H9 (cell line): ENCODE results near the gene NMRK1. TPM values are rescaled to one million over a fixed set of nuclear protein-coding genes. Genes with fewer than 3 reads are reported as not detected.

ENCODE experiments used
- DNase-seq: peaks from one replicate; pipeline ENCODE4 v3.0.0-alpha.2; 2017
- H2AFZ ChIP-seq: one replicate; pipeline ENCODE4 v1.6.1; 2013; ENCODE audit warnings: mild to moderate bottlenecking, low read length, control low read depth, moderate library complexity
- H2AK5ac ChIP-seq: 2 replicates; pipeline ENCODE4 v1.6.1; 2013; ENCODE audit warnings: low read length, control low read depth, mixed read lengths; ENCODE audit not compliant: insufficient read length
- H2BK120ac ChIP-seq: one replicate; pipeline ENCODE4 v1.6.1; 2013; ENCODE audit warnings: low read depth, mild to moderate bottlenecking, low read length, control low read depth, inconsistent platforms; ENCODE audit not compliant: poor library complexity, severe bottlenecking
- H2BK12ac ChIP-seq: 2 replicates; pipeline ENCODE4 v1.6.1; 2013; ENCODE audit warnings: low read length, control low read depth, mixed read lengths, low read depth; ENCODE audit not compliant: insufficient read length
- H2BK15ac ChIP-seq: 2 replicates; pipeline ENCODE4 v1.6.1; 2013; ENCODE audit warnings: low read depth, low read length, control low read depth
- H2BK20ac ChIP-seq: one replicate; pipeline ENCODE4 v1.6.1; 2013; ENCODE audit warnings: low read depth, mild to moderate bottlenecking, low read length, control low read depth, inconsistent platforms; ENCODE audit not compliant: poor library complexity, severe bottlenecking
- H2BK5ac ChIP-seq: 2 replicates; pipeline ENCODE4 v1.6.1; 2013; ENCODE audit warnings: low read length, control low read depth, mixed read lengths; ENCODE audit not compliant: insufficient read length
- H3K14ac ChIP-seq: 2 replicates; pipeline ENCODE4 v1.6.1; 2013; ENCODE audit warnings: low read length, control low read depth; ENCODE audit not compliant: insufficient read depth
- H3K18ac ChIP-seq: 2 replicates; pipeline ENCODE4 v1.6.1; 2013; ENCODE audit warnings: low read depth, mild to moderate bottlenecking, mixed read lengths, low read length, control low read depth; ENCODE audit not compliant: insufficient read length
- H3K23ac ChIP-seq: 2 replicates; pipeline ENCODE4 v1.6.1; 2013; ENCODE audit warnings: low read length, control low read depth, mixed read lengths, low read depth; ENCODE audit not compliant: insufficient read length
- H3K23me2 ChIP-seq: 2 replicates; pipeline ENCODE4 v1.6.1; 2013; ENCODE audit warnings: low read depth, mild to moderate bottlenecking, mixed read lengths, low read length, control low read depth; ENCODE audit not compliant: insufficient read length, poor library complexity, severe bottlenecking
- H3K27ac ChIP-seq: 2 replicates; pipeline ENCODE4 v1.5.1; 2013; ENCODE audit warnings: low read length, control low read depth, mixed read lengths, low read depth; ENCODE audit not compliant: insufficient read length
- H3K27me3 ChIP-seq: 2 replicates; pipeline ENCODE4 v1.6.1; 2013; ENCODE audit warnings: low read length, control low read depth, inconsistent platforms; ENCODE audit not compliant: insufficient read depth
- H3K4ac ChIP-seq: 2 replicates; pipeline ENCODE4 v1.6.1; 2013; ENCODE audit warnings: low read depth, mild to moderate bottlenecking, control low read depth, inconsistent platforms, low read length, moderate library complexity
- H3K4me1 ChIP-seq: 2 replicates; pipeline ENCODE4 v1.6.1; 2013; ENCODE audit warnings: low read length, control low read depth, inconsistent platforms; ENCODE audit not compliant: insufficient read depth
- H3K4me2 ChIP-seq: 2 replicates; pipeline ENCODE4 v1.6.1; 2013; ENCODE audit warnings: low read length, control low read depth, mixed read lengths; ENCODE audit not compliant: insufficient read length, insufficient read depth
- H3K56ac ChIP-seq: 2 replicates; pipeline ENCODE4 v1.6.1; 2013; ENCODE audit warnings: low read depth, mild to moderate bottlenecking, mixed read lengths, low read length, control low read depth; ENCODE audit not compliant: insufficient read length
- H3K79me1 ChIP-seq: 2 replicates; pipeline ENCODE4 v1.6.1; 2013; ENCODE audit warnings: low read depth, mild to moderate bottlenecking, moderate library complexity, low read length, control low read depth, inconsistent platforms; ENCODE audit not compliant: insufficient read depth, poor library complexity, severe bottlenecking
- H3K79me2 ChIP-seq: 2 replicates; pipeline ENCODE4 v1.6.1; 2013; ENCODE audit warnings: low read length, control low read depth, inconsistent platforms; ENCODE audit not compliant: insufficient read depth
- H3K9ac ChIP-seq: 2 replicates; pipeline ENCODE4 v1.6.1; 2013; ENCODE audit warnings: low read length, control low read depth, mixed read lengths; ENCODE audit not compliant: insufficient read length; ENCODE audit errors: extremely low read depth
- H3K9me3 ChIP-seq: one replicate; pipeline ENCODE4 v1.6.1; 2013; ENCODE audit warnings: low read depth, low read length, inconsistent platforms; ENCODE audit not compliant: control insufficient read depth
- H3T11ph ChIP-seq: one replicate; pipeline ENCODE4 v1.6.1; 2013; ENCODE audit warnings: mild to moderate bottlenecking, low read length, control low read depth, inconsistent platforms
- H4K20me1 ChIP-seq: one replicate; pipeline ENCODE4 v1.6.1; 2013; ENCODE audit not compliant: control insufficient read depth, insufficient read length, insufficient read depth
- H4K5ac ChIP-seq: 2 replicates; pipeline ENCODE4 v1.6.1; 2013; ENCODE audit warnings: low read depth, mild to moderate bottlenecking, mixed read lengths, low read length, control low read depth; ENCODE audit not compliant: insufficient read length
- H4K8ac ChIP-seq: replicated peaks from 2 replicates; pipeline ENCODE4 v1.6.1; 2013; ENCODE audit warnings: low read length, control low read depth, mixed read lengths, low read depth; ENCODE audit not compliant: insufficient read length
- H4K91ac ChIP-seq: 2 replicates; pipeline ENCODE4 v1.6.1; 2013; ENCODE audit warnings: low read depth, mild to moderate bottlenecking, moderate library complexity, mixed read lengths, low read length, control low read depth; ENCODE audit not compliant: insufficient read length
- H3K27ac Mint-ChIP-seq, 3 experiments: 2 replicates in 2 of 3; 3 replicates in 1 of 3; pipeline ENCODE4 v1.8.0; 2020 to 2021; ENCODE audit warnings: mixed read lengths in 3 of 3, mild to moderate bottlenecking in 1 of 3, moderate library complexity in 1 of 3
- H3K27me3 Mint-ChIP-seq: 2 replicates; pipeline ENCODE4 v1.8.0; 2021; ENCODE audit warnings: low read depth, mild to moderate bottlenecking, moderate library complexity, mixed read lengths
- H3K36me3 Mint-ChIP-seq, 3 experiments: 2 replicates in 2 of 3; 3 replicates in 1 of 3; pipeline ENCODE4 v1.8.0; 2020 to 2021; ENCODE audit warnings: low read depth in 3 of 3, mixed read lengths in 3 of 3; ENCODE audit not compliant: insufficient read depth in 1 of 3
- H3K4me1 Mint-ChIP-seq, 2 experiments: 2 replicates each; pipeline ENCODE4 v1.8.0; 2020; ENCODE audit warnings: mixed read lengths in 2 of 2
- H3K4me3 Mint-ChIP-seq, 2 experiments: 2 replicates in 1 of 2; 3 replicates in 1 of 2; pipeline ENCODE4 v1.8.0; 2020 to 2021; ENCODE audit warnings: mild to moderate bottlenecking in 2 of 2, mixed read lengths in 2 of 2, moderate library complexity in 1 of 2
- H3K9me3 Mint-ChIP-seq, 2 experiments: 2 replicates in 1 of 2; 3 replicates in 1 of 2; pipeline ENCODE4 v1.8.0; 2020; ENCODE audit warnings: mild to moderate bottlenecking in 2 of 2, mixed read lengths in 2 of 2, moderate library complexity in 1 of 2
- WGBS: extraction: QIAGEN DNeasy Blood & Tissue Kit; methylation state at CpG from one replicate; pipeline ENCODE4 v1.1.7; 2013; ENCODE audit warnings: missing lambda C conversion rate, low lambda C conversion rate, mixed read lengths; ENCODE audit not compliant: insufficient read length; ENCODE audit errors: extremely low coverage; 5-methylcytosine and 5-hydroxymethylcytosine counted together
- total RNA-seq: library from RNA; stranded (reverse); gene quantifications from 2 replicates; pipeline ENCODE4 v1.2.1, GENCODE V29; 2021
- TF ChIP-seq, protein P1 (sequence below): fragments of 200-600 bp; sonication (generic); conservative IDR thresholded peaks from 3 replicates; pipeline ENCODE4 v1.8.0; 2021; ENCODE audit warnings: antibody characterized with exemption, mild to moderate bottlenecking

Gene NMRK1
- total RNA-seq, 1 experiment from 2014 or later: 3.0 TPM

DNA sequence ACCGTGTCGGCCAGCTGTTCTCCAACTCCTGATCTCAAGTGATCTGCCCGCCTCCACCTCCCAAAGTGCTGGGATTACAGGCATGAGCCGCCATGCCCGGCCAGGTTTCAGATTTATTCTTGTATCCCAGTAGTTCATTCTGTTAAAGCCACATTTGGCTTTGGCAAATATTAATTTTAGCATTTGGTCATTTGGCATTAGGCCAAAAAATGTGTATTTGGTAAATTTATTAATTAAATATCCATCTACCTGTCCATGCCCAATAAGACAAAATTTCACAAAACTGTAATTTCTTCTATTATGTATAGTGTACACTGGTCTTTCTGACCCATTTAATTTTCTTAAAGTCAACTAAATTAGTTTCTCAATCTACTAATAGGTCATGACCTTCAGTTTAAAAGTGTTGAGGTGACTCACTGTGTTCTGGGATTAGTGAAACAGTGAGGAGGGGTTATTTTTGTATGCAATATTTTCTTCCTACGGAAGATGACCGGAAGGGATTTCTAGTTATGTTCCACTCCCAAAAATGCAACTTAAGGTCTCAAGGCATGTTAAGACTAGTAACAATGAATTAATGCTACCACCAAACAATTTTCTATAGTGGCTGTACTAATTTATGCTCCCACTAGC lies 21.4 kb upstream of the NMRK1 start:
- Histone ChIP-seq H3K27me3 (no peaks in the 10 kb centered on the region), H4K20me1 (no peaks in the 10 kb centered on the region), H4K91ac (no peak overlapping the region), H2BK20ac (no peak overlapping the region), H3K23ac (no peak overlapping the region), H4K8ac (no peak overlapping the region), H2BK15ac (no peak overlapping the region), H3K9me3 (no peaks in the 10 kb centered on the region), H3K9ac (no peak overlapping the region), H3K27ac (no peak overlapping the region), H3K56ac (no peak overlapping the region), H3T11ph (no peak overlapping the region), H2AFZ (no peak overlapping the region), H3K14ac (no peak overlapping the region), H3K79me1 (no peaks in the 10 kb centered on the region), H2BK12ac (no peak overlapping the region), H2BK5ac (no peak overlapping the region), H3K79me2 (no peaks in the 10 kb centered on the region), H2AK5ac (no peak overlapping the region), H4K5ac (no peak overlapping the region), H3K4ac (no peak overlapping the region), H3K4me2 (no peak overlapping the region), H3K18ac (no peak overlapping the region), H3K23me2 (no peaks in the 10 kb centered on the region), H2BK120ac (no peak overlapping the region), H3K4me1 (no peaks in the 10 kb centered on the region)
- Mint-ChIP-seq H3K4me1 (0 out of 4 replicates have a peak, but pooled peaks cover 0 to 3% of the 10 kb centered on the region in 2 experiments), H3K4me3 (no peak overlapping the region), H3K9me3 (no peaks in the 10 kb centered on the region), H3K36me3 (no peaks in the 10 kb centered on the region), H3K27me3 (no peaks in the 10 kb centered on the region), H3K27ac (no peak overlapping the region)
- no peak for DNase-seq
- no CpG with 5 or more reads among the region's 7 CpGs for WGBS
- TF ChIP-seq, protein P1, sequence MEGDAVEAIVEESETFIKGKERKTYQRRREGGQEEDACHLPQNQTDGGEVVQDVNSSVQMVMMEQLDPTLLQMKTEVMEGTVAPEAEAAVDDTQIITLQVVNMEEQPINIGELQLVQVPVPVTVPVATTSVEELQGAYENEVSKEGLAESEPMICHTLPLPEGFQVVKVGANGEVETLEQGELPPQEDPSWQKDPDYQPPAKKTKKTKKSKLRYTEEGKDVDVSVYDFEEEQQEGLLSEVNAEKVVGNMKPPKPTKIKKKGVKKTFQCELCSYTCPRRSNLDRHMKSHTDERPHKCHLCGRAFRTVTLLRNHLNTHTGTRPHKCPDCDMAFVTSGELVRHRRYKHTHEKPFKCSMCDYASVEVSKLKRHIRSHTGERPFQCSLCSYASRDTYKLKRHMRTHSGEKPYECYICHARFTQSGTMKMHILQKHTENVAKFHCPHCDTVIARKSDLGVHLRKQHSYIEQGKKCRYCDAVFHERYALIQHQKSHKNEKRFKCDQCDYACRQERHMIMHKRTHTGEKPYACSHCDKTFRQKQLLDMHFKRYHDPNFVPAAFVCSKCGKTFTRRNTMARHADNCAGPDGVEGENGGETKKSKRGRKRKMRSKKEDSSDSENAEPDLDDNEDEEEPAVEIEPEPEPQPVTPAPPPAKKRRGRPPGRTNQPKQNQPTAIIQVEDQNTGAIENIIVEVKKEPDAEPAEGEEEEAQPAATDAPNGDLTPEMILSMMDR: no peak
